Calu3 (cell line): ENCODE data around the gene CAPN3. TPM values are rescaled to one million over a fixed set of nuclear protein-coding genes. Genes with fewer than 3 reads are reported as not detected.

Experiments
- BruUV-seq: library from RNA; stranded (reverse); fragments of 400-500 nt; replicated peaks from 2 replicates; lab custom pipeline; 2021; lab: Mats Ljungman, UMichigan
- CTCF ChIA-PET: fragments of 300-600 bp; sonication (Branson Sonifier 250); formaldehyde crosslinking; loops from one replicate; lab custom pipeline; 2022; ENCODE audit warnings: antibody characterized with exemption; lab: Charles Lee
- DNase-seq: peaks from one replicate; pipeline ENCODE4 v3.0.0; 2022
- H3K27ac Mint-ChIP-seq: one replicate; pipeline ENCODE4 v1.8.0; 2022; ENCODE audit warnings: mixed read lengths; ENCODE audit not compliant: unreplicated experiment
- H3K27me3 Mint-ChIP-seq: one replicate; pipeline ENCODE4 v1.8.0; 2022; ENCODE audit warnings: mixed read lengths; ENCODE audit not compliant: unreplicated experiment
- H3K36me3 Mint-ChIP-seq: one replicate; pipeline ENCODE4 v1.8.0; 2022; ENCODE audit warnings: mild to moderate bottlenecking, moderate library complexity, mixed read lengths; ENCODE audit not compliant: insufficient read depth, unreplicated experiment
- H3K4me1 Mint-ChIP-seq: one replicate; pipeline ENCODE4 v1.8.0; 2022; ENCODE audit warnings: mild to moderate bottlenecking, low read depth, mixed read lengths; ENCODE audit not compliant: unreplicated experiment
- H3K4me3 Mint-ChIP-seq: one replicate; pipeline ENCODE4 v1.8.0; 2022; ENCODE audit warnings: mild to moderate bottlenecking, low read depth, moderate library complexity, mixed read lengths; ENCODE audit not compliant: unreplicated experiment
- H3K9me3 Mint-ChIP-seq: one replicate; pipeline ENCODE4 v1.8.0; 2022; ENCODE audit warnings: low read depth, mixed read lengths; ENCODE audit not compliant: unreplicated experiment
- intact Hi-C: fragments of 100-400 bp; cut with micrococcal nuclease; formaldehyde crosslinking; loops from one replicate; pipeline ENCODE4 v1.10.0; 2022; ENCODE audit not compliant: unreplicated experiment
- total RNA-seq: library from RNA; stranded (reverse); gene quantifications from 2 replicates; pipeline ENCODE4 v1.2.3, GENCODE V29; 2022
- TF ChIP-seq, protein P1 (sequence below): fragments of 200-600 bp; IDR thresholded peaks from one replicate; pipeline ENCODE4 v1.8.0; 2022; ENCODE audit warnings: antibody characterized with exemption; ENCODE audit not compliant: unreplicated experiment

CAPN3 gene
- total RNA-seq, 1 experiment from 2014 or later: 2.3 TPM

DNA sequence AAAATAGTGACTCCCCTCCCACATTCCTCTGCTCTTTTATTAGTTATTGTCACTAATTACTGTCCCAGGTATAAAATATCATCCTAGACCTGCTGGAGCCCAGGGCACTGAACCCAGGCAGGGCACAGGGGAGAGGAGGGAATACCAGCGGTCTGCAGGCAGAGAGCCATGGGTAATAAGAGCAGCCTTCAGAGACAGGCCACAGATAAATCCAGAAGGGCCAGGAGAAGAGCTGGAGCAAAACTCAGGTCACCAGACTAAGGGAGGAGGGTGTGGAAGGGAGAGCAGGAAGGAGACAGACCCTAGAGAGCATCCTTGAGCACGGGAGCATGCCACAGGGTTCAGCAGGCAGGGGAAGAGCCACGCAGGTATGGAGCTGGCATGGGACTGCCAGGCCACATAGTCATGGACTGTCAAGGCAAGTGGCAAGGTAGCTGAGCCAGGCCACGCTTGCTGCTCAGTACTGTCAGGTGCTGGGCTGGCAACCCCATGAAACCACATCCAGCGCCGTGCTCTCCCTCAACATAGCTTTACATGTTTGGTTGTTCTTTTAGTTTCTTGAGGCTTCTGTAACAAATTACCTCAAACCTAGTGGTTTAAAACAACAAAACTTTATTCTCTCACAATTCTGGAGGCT is 15.6 kb upstream of the CAPN3 start:
- H3K4me1 Mint-ChIP-seq: no peaks in the 10 kb centered on the region
- no peaks in the 10 kb centered on the region for H3K27me3 Mint-ChIP-seq
- no peak for DNase-seq
- no peak overlapping the region for H3K27ac Mint-ChIP-seq
- H3K4me3 Mint-ChIP-seq: no peak overlapping the region
- H3K36me3 Mint-ChIP-seq: no peaks in the 10 kb centered on the region
- no peaks in the 10 kb centered on the region for H3K9me3 Mint-ChIP-seq
- CTCF ChIA-PET: no interaction called here
- TF ChIP-seq, protein P1, sequence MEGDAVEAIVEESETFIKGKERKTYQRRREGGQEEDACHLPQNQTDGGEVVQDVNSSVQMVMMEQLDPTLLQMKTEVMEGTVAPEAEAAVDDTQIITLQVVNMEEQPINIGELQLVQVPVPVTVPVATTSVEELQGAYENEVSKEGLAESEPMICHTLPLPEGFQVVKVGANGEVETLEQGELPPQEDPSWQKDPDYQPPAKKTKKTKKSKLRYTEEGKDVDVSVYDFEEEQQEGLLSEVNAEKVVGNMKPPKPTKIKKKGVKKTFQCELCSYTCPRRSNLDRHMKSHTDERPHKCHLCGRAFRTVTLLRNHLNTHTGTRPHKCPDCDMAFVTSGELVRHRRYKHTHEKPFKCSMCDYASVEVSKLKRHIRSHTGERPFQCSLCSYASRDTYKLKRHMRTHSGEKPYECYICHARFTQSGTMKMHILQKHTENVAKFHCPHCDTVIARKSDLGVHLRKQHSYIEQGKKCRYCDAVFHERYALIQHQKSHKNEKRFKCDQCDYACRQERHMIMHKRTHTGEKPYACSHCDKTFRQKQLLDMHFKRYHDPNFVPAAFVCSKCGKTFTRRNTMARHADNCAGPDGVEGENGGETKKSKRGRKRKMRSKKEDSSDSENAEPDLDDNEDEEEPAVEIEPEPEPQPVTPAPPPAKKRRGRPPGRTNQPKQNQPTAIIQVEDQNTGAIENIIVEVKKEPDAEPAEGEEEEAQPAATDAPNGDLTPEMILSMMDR: no peak
- intact Hi-C loops: no loop called here
- no TSS peak for BruUV-seq

DNA sequence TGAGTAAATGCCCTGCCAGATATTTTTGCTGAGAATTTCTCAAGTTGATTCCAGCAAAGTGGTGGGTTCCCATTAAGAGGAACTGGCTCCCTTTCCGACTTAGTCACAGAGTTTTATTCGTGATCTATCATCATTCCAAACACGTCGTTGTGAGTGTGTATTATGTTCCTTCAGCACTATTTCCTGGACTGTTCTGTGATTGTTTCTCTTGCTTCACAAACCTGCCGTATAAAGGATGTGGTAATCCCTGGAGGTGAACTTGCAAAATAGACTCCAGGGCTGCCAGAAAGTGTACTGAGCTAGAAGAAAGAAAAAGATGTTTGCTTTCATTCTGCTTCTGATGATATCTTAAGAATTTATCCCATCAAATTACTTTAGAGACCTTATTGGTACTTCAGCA is 14.5 kb upstream of the CAPN3 start:
- no TSS peak for BruUV-seq
- Mint-ChIP-seq H3K27ac (no peak overlapping the region), H3K36me3 (no peaks in the 10 kb centered on the region), H3K4me1 (no peaks in the 10 kb centered on the region), H3K9me3 (no peaks in the 10 kb centered on the region), H3K27me3 (no peaks in the 10 kb centered on the region), H3K4me3 (no peak overlapping the region)
- TF ChIP-seq, protein P1: no peak
- intact Hi-C loops: no loop called here
- CTCF ChIA-PET: no interaction called here
- DNase-seq: no peak

DNA sequence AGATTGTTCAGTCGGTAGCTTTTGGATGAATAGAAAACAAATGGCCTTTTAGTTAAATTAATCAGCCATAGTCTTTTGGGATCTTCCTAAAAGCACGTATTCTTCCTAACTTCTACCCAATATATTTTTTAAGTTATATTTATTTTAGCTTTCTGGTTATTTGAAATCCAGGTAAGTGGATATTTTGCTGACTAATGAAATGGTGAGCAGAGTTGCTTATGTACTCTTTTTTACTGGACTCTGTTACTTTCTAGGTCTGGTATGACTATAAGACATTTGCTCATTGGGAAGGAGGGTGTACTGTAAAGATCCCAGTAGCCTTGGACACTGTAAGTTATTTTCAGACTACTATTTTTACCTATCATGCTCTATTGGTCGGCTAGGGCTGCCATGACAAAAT is 13.8 kb upstream of the CAPN3 start:
- TF ChIP-seq, protein P1: no peak
- H3K36me3 Mint-ChIP-seq: no peaks in the 10 kb centered on the region
- CTCF ChIA-PET: no interaction called here
- H3K27ac Mint-ChIP-seq: no peak overlapping the region
- intact Hi-C loops: no loop called here
- H3K9me3 Mint-ChIP-seq: no peaks in the 10 kb centered on the region
- BruUV-seq: no TSS peak
- H3K4me1 Mint-ChIP-seq: no peaks in the 10 kb centered on the region
- no peak for DNase-seq
- no peak overlapping the region for H3K4me3 Mint-ChIP-seq
- no peaks in the 10 kb centered on the region for H3K27me3 Mint-ChIP-seq

DNA sequence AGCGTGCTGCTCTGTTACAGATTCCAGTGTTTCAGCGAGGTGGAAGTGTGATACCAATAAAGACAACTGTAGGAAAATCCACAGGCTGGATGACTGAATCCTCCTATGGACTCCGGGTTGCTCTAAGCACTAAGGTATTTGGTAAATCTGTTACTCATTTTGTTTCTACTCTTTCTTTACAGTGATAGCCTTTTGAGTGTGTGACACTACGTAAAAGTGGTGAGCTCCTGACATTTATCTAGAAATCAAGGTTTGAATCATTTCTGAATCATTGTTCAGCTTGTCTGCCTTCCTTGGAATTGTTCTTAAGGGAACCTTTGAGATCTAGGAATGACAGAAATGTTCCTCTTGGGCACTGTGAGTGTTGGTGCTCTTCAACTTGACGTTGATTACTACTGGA is 11.2 kb upstream of the CAPN3 start:
- Mint-ChIP-seq H3K9me3 (no peaks in the 10 kb centered on the region), H3K4me3 (no peak overlapping the region), H3K27ac (no peak overlapping the region), H3K36me3 (no peaks in the 10 kb centered on the region), H3K4me1 (no peaks in the 10 kb centered on the region), H3K27me3 (no peaks in the 10 kb centered on the region)
- BruUV-seq: no TSS peak
- CTCF ChIA-PET: no interaction called here
- TF ChIP-seq, protein P1: no peak
- intact Hi-C loops: no loop called here
- DNase-seq: no peak
